ENCODE measurements around the gene ART5. TPM values are rescaled to one million over a fixed set of nuclear protein-coding genes. Genes with fewer than 3 reads are reported as not detected.

The ART5 gene
- total and polyA plus RNA-seq, 9 of the 15 experiments (the other 6 are each of a cell fraction or from before 2014, with no cell fraction given), result 0.08 to 0.59 (median 0.33) TPM

GRCh38 chr11:3617990-3618389, 23.8 kb downstream of the ART5 start:
- Histone ChIP-seq H3K27ac (ENCODE audit: extremely low read depth, low read depth, low read length) (no peak overlapping the region), H3K4me2 (ENCODE audit: insufficient read depth, low read length) (no peak overlapping the region), H3K9me3 (replicated peaks; ENCODE audit: control insufficient read depth, insufficient read depth, low read depth, low read length) (no peaks in the 10 kb centered on the region), H3K4me1 (replicated peaks in 1 of 2; ENCODE audit: control insufficient read depth in 2 of 2, insufficient read depth in 2 of 2, low read length in 2 of 2) (peaks cover 9 to 13% of the 10 kb centered on the region in 2 experiments), H3K79me2 (ENCODE audit: control insufficient read depth, insufficient read depth, low read length) (no peaks in the 10 kb centered on the region), H3K27me3 (ENCODE audit: control insufficient read depth in 2 of 2, insufficient read depth in 2 of 2, low read length in 2 of 2) (peaks cover 0 to 5% of the 10 kb centered on the region in 2 experiments; a peak in 1 of 5 replicates), H4K20me1 (replicated peaks; ENCODE audit: control insufficient read depth, insufficient read depth, low read length) (no peaks in the 10 kb centered on the region), H3K36me3 (ENCODE audit: control insufficient read depth, insufficient read depth, low read length) (no peaks in the 10 kb centered on the region), H3K9me1 (ENCODE audit: control insufficient read depth, insufficient read depth, low read length) (no peaks in the 10 kb centered on the region), H2AFZ (ENCODE audit: low read depth, low read length) (peak overlapping the region; percentile 74), H3K4me3 (no peak overlapping the region), H3K9ac (ENCODE audit: insufficient read depth in 1 of 2, low read depth in 2 of 2, low read length in 2 of 2) (no peak overlapping the region)
- BruUV-seq (replicated peaks), result no TSS peak
- in situ Hi-C loops (cut with MboI), result no loop called here
- intact Hi-C loops (cut with micrococcal nuclease), result no loop called here
- no peak for ATAC-seq
- no peak for FAIRE-seq
- ChIA-PET CTCF (ENCODE audit: low intra/inter-chr PET ratio) (no interaction called here), POLR2A (interaction anchor here (0.6 to 1.0 kb wide), 4 partner anchors 9 to 602 kb away, joined by 3 to 5 read pairs (median 3); no protein-coding TSS in a partner anchor)
- TF ChIP-seq ZNF263 (CRISPR knock-in tag; IDR thresholded peaks at IDR 0.05; ENCODE audit: borderline replicate concordance) (peak; percentile 70), SIRT6 (IDR thresholded peaks at IDR 0.05; ENCODE audit: low read depth, low read length) (no peak)
- DNase-seq (ENCODE audit: extremely low read depth in 1 of 4, low spot score in 3 of 4), result no peak
- WGBS (ENCODE audit: insufficient coverage, low coverage, missing lambda C conversion rate), result 24% methylated on average over 8 of the region's 8 CpGs

- WGBS (ENCODE audit: insufficient coverage, low coverage, missing lambda C conversion rate), result 41% methylated on average over 24 of the region's 25 CpGs
- Histone ChIP-seq H2AFZ (ENCODE audit: low read depth, low read length) (peak overlapping the region; percentile 63), H4K20me1 (replicated peaks; ENCODE audit: control insufficient read depth, insufficient read depth, low read length) (no peaks in the 10 kb centered on the region), H3K79me2 (ENCODE audit: control insufficient read depth, insufficient read depth, low read length) (no peaks in the 10 kb centered on the region), H3K9me1 (ENCODE audit: control insufficient read depth, insufficient read depth, low read length) (no peaks in the 10 kb centered on the region), H3K27ac (ENCODE audit: extremely low read depth, low read depth, low read length) (no peak overlapping the region), H3K9me3 (replicated peaks; ENCODE audit: control insufficient read depth, insufficient read depth, low read depth, low read length) (no peaks in the 10 kb centered on the region; the same call in 1 of the 2 replicates), H3K4me3 (no peak overlapping the region), H3K4me2 (ENCODE audit: insufficient read depth, low read length) (no peak overlapping the region), H3K4me1 (replicated peaks in 1 of 2; ENCODE audit: control insufficient read depth in 2 of 2, insufficient read depth in 2 of 2, low read length in 2 of 2) (peaks cover 9 to 13% of the 10 kb centered on the region in 2 experiments), H3K9ac (ENCODE audit: insufficient read depth in 1 of 2, low read depth in 2 of 2, low read length in 2 of 2) (peak overlapping the region in 1 of 2 experiments; percentile 43; a peak in 1 of 4 replicates), H3K27me3 (ENCODE audit: control insufficient read depth in 2 of 2, insufficient read depth in 2 of 2, low read length in 2 of 2) (peaks cover 0 to 5% of the 10 kb centered on the region in 2 experiments; a peak in 1 of 5 replicates), H3K36me3 (ENCODE audit: control insufficient read depth, insufficient read depth, low read length) (no peaks in the 10 kb centered on the region)
- intact Hi-C loops (cut with micrococcal nuclease), result no loop called here
- DNase-seq (ENCODE audit: extremely low read depth in 1 of 4, low spot score in 3 of 4) (no peak), ATAC-seq (peak; percentile 26; the same call in 2 of the 3 replicates), FAIRE-seq (no peak)
- CTCF ChIA-PET (ENCODE audit: low intra/inter-chr PET ratio), result no interaction called here
- TF ChIP-seq HDAC1 (IDR thresholded peaks at IDR 0.05) (no peak), NFIC (IDR thresholded peaks at IDR 0.05) (0 out of 2 replicates have a peak, but pooled peaks have one; percentile 4)
- BruUV-seq (replicated peaks), result no TSS peak
- POLR2A ChIA-PET, result interaction anchor here (0.6 kb wide), 1 partner anchor 238 kb away, joined by 5 read pairs; the partner anchor contains the start of gene ZNF195
- in situ Hi-C loops (cut with MboI), result no loop called here
Observed at GRCh38 chr11:3616721-3617460, 24.9 kb downstream of the ART5 start.
